Epithelial cell of prostate (primary cell): Measurements from ENCODE around the gene XRN2.
"Not testable (repeated sequence)": the region's sequence is repeated elsewhere in the genome, so short reads cannot be mapped to it uniquely, and the experiment has no call there.

Experiments
- DNase-seq: peaks from one replicate; pipeline ENCODE4 v3.0.0-alpha.2; 2011; ENCODE audit warnings: low read depth, low spot score
- H3K27ac ChIP-seq: fragments of 450-650 bp; 2 replicates; pipeline ENCODE4 v1.5.1; 2017; ENCODE audit warnings: mild to moderate bottlenecking

Gene XRN2

DNA sequence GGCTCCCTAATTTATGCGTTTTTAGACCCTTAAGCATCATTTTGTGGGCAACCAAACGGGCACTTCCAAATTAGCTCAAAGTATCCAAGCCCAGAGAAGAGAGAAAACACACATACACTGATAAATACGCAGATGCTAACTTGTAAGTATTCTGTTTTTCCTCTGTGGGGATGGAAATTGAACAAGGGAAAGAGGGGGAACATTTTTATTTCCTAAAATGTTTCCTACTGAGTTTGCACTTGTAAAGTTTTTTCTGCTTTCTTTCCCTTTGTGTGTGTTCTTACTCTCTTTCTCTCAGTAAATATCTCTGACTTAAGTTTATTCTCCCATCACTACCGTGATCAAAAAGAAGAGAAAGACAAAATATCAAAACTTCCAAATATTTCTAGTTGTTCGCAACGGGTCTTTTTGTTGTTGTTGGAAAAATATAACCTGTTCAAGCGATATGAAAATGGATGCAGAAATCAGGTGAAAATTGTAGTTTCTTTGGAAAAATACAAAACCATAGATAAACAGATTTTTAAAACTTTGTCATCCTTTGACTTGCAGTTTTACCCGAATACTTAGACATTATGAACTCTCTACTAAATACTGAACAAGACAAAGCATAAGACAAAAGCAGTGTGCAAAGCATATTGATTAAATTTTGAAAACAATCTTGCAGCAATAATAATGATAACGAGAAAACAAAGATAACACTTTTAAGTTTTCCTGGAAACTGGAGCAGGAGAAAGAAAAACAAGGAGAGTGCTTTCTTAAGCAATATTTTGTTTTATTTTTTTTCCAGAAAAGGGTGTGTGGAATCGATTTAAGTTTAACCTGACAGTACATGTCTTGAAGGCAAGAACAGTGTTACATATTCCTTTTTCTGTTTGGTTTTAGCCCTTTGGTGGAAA is 95.2 kb downstream of the XRN2 start:
- DNase-seq = no peak
- H3K27ac ChIP-seq = no peak overlapping the region

GRCh38 chr20:21399005-21399475 is 95.9 kb downstream of the XRN2 start:
- DNase-seq = no peak
- no peak overlapping the region for H3K27ac ChIP-seq

DNA sequence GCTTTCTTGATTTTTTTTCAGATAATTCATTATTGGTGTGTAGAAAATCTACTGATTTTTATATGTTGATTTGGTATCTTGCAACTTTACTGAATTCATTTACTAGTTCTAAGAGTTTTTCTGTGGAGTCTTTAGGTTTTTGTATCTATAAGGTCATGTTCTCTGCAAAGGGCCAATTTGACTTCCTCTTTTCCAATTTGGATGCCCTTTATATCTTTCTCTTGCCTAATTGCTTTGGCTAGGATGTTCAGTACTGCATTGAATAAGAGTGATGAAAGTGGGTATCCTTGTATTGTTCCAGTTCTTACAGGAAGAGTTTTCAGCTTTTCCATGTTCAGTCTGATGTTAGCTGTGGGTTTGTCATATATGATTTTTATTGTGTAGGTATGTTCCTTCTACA is 108.6 kb downstream of the XRN2 start:
- no peak overlapping the region for H3K27ac ChIP-seq
- DNase-seq = no peak

DNA sequence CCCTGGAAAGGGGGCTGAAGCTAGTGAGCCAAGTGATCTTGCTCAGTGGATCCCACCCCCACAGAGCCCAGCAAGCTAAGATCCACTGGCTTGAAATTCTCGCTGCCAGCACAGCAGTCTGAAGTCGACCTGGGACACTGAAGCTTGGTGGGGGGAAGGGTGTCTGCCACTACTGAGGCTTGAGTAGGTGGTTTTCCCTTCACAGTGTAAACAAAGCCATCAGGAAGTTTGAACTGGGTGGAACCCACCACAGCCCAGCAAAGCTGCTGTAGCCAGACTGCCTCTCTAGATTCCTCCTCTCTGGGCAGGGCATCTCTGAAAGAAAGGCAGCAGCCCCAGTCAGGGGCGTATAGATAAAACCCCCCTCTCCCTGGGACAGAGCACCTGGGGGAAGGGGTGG is 110.9 kb downstream of the XRN2 start:
- not testable (repeated sequence) for DNase-seq

DNA sequence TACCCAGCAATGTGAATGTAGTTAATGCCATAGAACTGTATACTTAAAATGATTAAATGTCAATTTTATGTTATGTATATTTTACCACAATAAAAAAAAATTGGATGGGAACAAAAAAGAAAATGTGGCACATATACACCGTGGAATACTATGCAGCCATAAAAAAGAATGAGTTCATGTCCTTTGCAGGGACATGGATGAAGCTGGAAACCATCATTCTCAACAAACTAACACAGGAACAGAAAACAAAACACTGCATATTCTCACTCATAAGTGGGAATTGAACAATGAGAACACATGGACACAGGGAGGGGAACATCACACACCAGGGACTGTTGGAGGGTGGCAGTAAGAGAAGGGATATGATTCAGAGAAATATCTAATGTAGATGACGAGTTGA is 116.0 kb downstream of the XRN2 start:
- DNase-seq, H3K27ac ChIP-seq: not testable (repeated sequence)

More for the DNA sequence above, 110.9 kb downstream of the XRN2 start:
- H3K27ac ChIP-seq = not testable (repeated sequence)

- no peak overlapping the region for H3K27ac ChIP-seq
- no peak for DNase-seq
Observed at GRCh38 chr20:21421601-21422236, 118.6 kb downstream of the XRN2 start.

DNA sequence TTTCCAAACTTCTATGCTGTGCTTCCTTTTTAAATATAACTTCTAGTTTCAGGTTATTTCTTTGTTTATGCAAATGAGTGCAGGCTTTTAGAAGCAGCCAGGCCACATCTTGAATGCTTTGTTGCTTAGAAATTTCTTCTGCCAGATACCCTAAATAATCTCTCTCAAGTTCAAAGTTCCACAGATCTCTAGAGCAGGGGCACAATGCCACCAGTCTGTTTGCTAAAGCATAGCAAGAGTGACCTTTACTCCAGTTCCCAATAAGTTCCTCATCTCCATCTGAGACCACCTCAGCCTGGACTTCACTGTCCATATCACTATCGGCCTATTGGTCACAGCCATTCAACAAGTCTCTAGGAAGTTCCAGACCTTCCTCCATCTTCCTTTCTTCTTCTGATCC is 120.6 kb downstream of the XRN2 start:
- DNase-seq, H3K27ac ChIP-seq: not testable (repeated sequence)

- no peak for DNase-seq
- H3K27ac ChIP-seq = no peak overlapping the region
Observed at GRCh38 chr20:21424846-21425245, 121.7 kb downstream of the XRN2 start.

GRCh38 chr20:21430020-21430419 is 126.9 kb downstream of the XRN2 start:
- no peak overlapping the region for H3K27ac ChIP-seq
- DNase-seq = no peak

DNA sequence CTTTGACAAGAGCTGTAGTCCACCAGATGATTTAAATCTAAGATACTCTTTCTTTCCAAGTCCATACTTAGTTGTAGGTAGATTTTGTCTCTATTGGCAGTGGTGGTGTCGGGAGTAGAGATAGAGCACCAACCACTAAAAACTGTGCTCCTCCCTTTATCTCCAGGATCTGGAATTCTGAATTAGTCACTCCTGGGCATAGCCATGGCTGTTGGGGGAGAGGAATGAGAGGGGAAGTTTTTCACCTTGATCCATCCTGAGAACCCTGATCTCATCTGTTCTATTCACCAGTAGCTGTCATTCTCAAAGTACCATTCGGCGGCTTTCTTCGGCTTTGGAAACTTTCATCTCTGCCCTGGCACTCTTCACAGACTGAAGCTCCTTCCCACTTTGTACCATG is 129.8 kb downstream of the XRN2 start:
- no peak for DNase-seq
- no peak overlapping the region for H3K27ac ChIP-seq

DNA sequence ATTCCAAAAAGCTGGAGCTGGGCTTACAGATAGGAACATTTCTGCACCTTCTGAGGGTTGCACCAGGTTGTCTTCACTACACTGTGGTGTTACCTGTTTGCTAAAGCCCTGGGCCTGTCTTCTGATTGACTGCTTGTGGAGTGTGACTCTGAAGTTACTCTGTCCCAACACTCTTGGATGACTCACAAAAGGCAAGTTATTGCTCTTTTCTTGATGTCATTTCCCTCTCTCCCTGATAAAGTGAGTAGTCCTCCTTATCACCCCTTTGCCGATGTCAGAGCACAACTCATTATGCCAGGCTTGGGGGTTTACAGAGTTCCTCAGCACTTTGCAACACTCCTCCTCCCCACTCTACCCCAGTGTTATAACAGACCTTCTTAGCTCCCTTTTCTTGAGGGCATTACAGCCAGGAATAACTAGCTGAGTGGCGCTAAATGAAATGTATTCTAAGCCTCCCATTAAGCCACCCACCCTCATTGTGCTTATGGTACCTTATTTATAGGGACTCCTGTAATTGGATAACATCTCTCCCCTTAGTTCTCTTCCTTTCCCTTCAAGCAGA is 130.3 kb downstream of the XRN2 start:
- H3K27ac ChIP-seq = no peak overlapping the region
- no peak for DNase-seq

DNA sequence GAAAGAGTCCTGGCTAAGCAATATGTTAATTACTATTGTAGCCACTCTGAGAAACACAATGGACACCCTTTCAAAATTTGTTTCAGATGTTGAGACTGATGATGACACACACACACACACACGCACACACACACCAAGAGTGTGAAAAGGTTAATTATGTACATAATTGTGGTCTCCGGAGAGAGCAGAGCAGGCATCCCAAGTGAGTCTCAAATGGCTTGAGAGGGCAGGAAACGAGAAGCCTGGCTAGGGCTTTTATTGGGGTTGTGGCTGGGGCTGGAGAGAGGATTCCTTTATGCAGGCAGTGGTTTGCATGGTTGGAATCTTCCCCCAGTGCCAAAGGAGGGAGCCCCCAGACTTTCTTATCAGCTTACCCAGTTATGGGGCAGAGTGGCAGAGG is 132.4 kb downstream of the XRN2 start:
- no peak for DNase-seq
- H3K27ac ChIP-seq = peak overlapping the region; percentile 74

- DNase-seq = peak; percentile 57
- H3K27ac ChIP-seq = peak overlapping the region; percentile 74
Observed at GRCh38 chr20:21436205-21436604, 133.1 kb downstream of the XRN2 start.

DNA sequence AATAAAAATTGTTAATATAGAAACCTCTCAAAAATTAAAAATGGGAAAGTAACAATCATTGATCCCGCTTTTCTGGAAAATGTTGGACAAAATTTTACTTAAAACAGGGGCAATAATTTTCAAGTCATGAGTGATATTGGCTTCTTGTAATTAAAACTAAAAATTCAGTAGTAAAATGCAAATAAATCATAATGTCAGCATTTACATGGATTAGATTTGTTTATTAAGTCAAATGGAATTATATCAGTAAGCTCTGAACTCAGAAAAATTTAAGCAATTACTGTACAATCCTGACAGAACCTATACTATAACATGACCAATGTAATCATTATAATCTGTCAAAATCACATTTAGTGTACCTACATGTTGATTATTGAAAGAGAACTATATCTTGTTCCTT is 134.1 kb downstream of the XRN2 start:
- DNase-seq = no peak
- H3K27ac ChIP-seq = peak overlapping the region; percentile 74

- no peak for DNase-seq
Observed at GRCh38 chr20:21437816-21438215, 134.7 kb downstream of the XRN2 start.

More at GRCh38 chr20:21437816-21438215, 134.7 kb downstream of the XRN2 start:
- H3K27ac ChIP-seq = no peak overlapping the region
